DMS153 (cell line): ENCODE measurements around the gene RNF222.
"Not testable (repeated sequence)": the region's sequence is repeated elsewhere in the genome, so short reads cannot be mapped to it uniquely, and the experiment has no call there.

Experiments
- DNase-seq: peaks from one replicate; lab custom pipeline; 2025; lab: John Stamatoyannopoulos, UW

RNF222 gene

DNA sequence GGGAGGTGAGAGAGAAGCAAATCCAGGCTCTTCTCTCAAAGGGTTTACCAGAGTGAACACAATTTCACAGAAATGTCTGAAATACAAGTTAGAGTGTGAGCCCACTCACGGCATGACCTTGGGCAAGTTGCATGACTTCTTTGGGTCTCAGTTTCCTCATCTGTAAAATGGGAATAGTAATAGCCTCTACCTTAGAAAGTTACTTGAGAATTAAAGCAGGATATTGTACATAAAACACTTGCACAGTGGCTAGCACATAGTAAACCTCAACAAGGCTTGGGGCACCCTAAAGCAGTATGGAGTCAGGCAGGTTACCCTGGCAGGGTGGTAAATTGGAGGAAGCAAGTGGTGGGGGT, 13.2 kb upstream of the RNF222 start:
- no peak for DNase-seq

DNA sequence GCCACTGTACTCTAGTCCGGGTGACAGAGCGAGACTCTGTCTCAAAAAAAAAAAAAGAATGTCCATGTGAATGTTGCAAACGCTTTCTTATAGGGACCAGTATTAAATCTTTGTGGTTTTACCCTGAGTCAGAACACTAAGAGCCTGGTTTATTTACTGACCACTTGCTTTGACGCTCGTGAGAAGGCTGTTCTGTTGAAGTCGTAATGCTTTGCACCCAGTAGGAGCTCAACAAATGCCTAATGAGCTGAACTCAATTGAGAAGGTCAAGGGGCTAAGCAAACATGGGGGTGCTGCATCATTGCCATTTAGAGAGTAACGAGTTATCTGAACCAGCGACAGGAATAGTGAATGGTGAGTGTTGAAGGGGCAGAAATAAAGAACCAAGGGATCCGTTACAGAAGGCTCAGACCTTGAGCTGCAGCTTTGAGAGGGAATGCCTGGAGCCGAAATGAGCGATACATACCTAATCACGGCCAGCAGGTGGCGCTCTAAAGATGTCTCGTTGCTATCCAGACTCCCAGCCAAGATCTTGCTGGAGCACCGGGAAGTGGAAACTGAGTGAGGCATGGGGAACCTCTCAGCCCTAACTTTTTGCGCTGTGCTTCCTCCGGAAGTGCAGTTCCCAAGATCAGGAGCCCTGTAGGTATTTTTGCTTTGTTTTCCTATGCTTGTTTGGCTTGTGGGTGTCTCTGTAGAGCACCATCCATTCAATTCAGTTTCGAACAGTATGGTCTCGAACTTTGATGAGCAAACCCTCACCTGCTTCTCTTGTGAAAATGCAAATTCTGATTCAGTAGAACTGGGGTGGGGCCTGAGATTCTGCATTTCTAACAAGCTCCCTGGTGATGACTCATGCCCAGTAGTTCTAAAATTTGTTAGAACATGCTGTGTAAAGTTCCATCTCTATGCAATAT, 12.6 kb upstream of the RNF222 start:
- DNase-seq: peak; percentile 42

DNA sequence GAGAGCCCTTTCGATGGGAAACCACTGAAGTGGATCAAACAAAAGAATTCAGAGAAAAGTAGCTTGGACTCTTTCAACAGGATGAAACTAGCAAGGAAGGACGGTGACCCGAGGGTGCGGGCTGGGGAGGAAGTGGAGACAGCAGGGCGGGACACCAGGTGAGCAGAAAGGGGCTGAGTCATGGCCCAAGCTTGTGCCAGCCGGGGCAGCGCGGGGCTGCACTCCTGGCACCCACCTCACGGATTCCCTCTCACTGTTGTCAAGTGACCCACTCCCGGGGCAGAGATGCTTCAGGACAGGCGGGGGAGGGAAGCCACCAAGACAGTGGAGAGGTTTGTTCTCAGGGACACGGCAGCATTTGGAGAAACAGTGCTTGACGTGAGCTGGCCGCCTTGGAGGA, 10.7 kb upstream of the RNF222 start:
- no peak for DNase-seq

DNA sequence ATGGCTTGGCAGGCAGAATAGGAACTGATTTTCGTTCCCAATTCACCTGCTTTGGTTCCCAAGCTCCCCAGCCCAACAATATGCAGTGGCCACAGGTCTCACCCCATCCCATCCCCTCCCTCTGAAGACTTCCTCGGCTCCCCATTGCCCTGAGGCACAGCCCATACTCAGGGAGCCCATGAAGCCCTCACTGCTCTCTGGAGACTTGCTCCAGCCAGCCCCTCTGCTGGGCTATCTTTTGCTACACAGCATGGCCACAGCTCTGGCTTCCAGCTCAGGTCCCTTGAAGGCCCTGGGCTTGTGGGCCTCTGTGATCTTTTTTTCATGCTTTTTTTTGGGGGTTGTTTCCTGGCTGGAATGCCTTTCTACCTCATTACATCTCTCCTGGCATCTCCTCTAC, 8.5 kb upstream of the RNF222 start:
- DNase-seq: no peak

DNA sequence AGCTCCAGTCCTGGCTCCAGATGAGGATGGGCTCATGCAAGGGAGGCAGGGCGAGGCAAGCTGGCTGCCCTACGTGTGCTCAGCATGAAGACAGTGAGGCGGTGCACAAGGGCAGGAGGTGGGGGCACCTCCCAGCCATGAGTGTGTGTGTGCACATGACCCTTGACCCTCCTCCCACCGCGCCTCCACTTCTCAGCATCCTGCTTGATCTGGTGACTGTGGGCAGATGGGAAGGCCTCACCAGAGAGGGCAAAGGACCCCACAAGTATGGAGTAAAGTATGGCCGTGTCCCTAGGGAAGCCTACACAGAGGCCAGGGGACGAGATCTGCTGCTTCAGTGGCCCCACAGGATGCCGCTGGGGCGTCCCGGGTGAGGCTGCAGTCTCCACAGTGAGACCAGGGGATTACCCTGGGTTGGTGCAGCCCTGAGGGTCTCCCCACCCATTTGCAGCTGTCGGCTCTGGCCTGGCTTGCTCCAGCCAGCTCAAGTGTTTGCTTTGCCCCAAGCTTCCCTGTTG, 7.9 kb upstream of the RNF222 start:
- DNase-seq: no peak

DNA sequence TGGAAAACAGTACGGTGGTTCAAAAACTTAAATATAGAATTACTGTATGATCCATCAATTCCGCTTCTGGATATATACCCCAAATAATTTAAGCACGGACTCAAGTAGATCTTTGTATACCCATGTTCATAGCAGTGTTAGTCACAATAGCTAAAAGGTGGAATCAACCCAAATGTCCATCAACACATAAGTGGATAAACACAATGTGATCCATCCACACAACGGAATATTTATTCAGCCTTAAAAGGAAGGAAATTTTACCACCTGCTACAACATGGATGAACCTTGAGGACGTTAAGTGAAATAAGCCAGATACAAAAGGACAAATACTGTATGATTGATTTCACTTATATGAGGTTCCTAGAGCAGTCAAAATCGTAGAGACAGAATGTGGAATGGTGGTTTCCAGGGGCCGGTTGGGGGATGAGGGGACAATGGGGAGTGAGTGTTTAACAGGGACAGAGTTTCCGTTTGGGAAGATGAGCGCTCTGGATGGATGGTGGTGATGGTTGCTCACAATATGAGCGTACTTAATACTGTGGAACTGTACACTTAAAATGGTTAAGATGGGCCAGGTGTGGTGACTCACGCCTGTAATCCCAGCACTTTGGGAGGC, 5.4 kb upstream of the RNF222 start:
- DNase-seq: no peak

DNA sequence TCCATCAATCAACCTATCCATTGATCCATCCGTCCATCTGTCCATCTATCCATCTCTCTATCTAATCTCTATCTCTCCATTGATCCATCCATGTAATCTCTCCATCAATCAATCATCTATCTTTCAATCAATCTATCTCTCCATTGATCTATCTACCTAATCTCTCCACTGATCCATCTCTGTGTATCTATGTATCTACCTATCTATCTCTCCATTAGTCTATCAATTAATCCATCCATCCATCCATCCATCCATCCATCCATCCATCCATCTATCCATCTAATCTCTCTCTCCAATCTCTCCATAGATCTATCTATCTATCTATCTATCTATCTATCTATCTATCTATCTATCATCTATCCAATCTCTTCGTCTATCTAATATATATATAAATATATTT, 3.5 kb upstream of the RNF222 start:
- DNase-seq: no peak

DNA sequence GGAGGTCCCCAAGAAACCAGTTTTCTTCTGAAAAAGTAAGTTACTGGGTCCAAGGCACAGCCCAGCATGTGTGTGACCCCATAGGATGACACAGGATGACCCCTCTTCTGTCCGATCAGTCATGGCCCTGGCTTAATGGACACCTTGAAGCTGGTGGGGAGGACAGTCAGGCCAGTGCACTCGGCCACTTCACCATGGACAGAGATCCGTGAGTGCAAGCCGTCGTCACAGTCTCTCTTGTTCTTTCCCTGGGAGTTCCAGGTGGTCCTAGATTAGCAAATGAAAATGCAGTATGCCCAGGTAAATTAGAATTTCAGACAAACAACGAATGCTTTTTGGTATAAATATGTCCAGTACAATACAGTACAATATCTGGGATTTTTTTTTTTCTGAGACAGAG, 1.4 kb upstream of the RNF222 start:
- no peak for DNase-seq

DNA sequence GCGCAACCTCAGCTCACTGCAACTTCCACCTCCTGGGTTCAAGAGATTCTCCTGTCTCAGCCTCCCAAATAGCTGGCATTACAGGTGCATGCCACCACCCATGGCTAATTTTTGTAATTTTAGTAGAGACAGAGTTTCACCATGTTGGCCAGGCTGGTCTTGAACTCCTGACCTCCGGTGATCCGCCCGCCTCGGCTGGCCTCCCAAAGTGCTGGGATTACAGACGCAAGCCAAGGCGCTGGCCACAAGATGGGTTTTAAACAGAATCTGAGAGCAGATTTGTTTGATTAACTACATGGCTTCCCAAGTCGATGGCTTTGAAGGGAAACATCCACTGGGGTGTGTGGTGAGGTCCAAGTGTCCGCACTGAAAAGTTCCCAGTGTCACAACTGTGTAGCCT, 3.1 kb downstream of the RNF222 start:
- not testable (repeated sequence) for DNase-seq

DNA sequence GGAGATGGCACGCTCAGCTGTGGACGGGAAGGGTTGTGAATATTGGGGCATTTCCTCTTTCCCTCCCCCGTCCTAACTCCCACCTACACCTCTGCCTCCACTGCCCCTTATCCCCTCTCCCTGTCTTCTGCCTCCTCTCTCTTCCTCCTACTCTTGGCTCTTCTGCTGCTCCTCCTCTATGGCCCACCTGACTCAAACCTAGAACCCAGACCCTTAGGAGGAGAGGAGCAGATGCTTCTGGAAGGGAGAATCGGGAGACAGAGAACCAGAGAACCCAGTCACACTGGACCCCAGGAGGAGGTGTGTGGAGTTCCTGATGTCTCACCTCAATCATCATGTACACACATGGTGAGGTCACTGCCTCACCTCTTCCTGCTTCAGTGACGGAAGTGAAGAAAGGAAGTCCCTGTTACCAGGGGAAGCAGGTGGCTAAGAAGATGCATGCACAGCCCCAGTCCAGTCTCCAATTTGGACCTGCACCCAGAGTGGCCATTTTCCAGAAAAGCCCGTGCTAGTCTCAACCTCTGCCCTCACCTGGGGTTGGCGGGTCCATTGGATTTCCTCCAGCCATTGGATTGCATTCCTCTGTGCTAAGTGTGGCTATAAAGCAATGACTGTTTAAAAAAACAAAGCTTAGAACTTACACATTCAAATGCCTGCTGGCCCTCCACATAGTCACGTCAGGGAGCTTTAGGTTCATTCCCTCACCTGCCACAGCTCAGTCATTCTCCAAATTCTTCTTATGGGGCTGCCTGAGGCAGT, 4.0 kb downstream of the RNF222 start:
- no peak for DNase-seq

DNA sequence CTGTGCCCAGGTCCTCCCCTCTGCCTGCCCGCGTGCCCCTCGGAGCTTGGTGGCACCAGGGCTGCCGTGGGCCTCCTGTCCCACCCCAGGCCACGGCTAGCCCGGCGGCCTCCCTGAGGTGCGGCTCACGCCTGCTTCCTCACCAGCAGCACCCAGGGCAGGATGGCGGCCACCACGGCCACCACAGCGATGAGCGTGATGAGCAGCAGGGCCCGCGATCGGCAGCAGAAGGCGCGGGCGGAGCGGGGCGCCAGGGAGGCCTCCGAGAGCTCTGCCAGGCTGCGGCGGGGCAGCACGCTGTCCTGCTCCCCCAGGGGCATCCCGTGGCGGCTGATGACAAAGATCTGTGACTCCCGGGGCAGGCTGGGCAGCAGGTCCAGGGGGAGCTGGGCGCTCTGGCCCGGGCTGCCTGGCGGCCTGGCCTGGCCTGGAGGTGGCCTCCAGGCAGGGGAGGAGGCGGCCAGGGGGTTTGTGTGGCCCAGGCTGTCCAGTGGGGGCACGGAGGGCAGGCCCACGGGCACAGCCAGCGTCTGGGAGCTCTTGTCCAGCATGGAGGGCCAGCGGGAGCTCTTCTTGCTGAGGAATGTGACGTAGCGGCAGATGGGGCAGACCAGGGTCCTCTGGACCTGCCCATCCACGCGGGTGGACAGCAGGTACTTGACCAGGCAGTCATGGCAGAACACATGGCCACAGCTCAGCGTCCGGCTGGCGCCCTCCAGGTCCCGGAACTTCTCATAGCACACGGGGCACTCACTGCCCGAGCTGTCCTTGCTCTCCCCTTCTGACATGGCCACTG, 4.8 kb downstream of the RNF222 start:
- no peak for DNase-seq

DNA sequence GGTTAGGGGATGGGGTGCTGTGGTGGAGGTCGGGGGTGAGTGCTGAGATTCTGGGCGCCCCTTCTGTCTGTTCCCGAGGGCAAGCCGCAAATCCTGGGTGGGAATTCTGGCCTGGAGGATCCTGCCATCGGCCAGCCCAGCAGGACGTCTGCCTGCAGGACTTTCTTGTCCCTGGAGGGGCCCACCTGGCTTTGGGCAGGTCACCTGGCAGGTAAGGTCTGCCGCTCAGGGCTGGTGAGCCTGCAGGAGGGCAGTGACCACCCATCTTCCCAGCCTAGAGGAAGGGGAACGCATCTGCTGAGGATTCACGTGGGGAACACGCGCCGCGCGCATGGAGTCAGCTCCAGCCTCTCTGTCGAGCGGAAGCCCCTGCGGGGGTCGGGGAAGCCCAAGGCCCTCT, 5.4 kb downstream of the RNF222 start:
- DNase-seq: no peak

DNA sequence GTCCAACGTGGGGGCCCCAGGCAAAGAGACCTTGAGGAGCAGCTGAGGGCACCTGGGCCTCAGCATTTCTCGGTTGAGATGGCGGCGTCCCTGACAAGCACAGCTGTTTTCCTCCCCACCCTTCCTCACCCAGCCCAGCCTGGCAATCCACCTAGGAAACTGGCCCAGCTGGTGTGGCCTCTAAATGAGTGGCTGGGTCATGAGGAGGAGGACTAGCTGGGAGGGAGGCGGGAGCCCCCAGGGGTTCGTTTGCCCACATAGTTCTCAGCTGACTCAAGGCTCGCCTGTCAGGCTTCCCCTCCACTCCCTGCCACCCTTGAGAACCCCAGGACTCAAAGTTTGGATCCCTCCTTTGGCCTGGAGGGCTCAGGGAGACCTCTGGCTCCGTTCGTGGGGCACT, 5.9 kb downstream of the RNF222 start:
- DNase-seq: no peak

DNA sequence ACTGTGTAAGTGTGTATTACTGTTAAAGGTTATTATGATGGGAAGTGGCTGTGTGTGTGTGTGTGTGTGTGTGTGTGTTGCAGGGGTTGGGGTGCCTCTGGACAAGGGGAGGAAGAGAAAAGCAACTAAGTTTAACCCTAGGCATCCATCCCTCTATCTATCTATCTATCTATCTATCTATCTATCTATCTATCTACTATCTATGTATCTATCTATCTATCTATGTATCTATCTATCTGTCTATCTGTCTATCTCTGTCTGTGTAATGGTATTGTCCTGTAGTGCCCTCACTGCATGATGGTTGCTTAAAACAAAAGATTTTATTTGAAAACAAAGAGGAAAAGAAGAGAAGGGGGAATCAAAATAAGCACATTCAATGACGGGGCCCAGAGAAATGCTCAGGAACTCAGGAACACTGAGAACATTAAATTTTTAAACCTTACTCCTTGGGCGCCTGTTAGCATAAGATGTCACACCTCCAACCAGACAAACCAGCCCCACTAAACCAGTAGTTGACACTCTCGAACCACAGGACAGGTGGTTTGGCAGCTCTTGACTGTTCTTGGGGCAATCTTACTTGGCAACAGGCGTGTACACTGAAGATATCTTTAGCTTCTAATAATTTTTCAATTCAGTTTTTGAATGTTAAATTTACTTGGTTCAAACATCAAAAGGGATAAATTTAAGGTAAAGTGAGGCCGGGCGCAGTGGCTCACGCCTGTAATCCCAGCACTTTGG, 9.5 kb downstream of the RNF222 start:
- DNase-seq: no peak

DNA sequence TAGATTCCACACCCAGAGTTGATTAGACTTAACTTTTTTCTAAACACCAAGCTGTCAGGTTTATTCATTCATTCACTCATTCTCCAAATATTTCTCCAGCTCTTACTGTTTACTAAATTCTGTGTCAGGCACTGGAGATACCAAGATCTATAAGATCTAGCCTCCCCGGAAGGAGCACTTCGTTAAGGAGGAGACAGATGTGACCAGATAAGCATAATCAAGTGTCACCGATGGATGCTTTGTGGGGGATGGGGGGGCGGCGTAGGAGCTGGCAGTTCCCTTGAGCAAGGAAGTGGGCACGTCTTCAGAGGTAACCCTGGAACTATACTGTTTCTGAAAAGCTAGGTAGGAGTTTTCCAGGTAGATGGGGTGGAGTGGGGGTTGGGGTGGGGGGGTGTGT, 10.8 kb downstream of the RNF222 start:
- no peak for DNase-seq

DNA sequence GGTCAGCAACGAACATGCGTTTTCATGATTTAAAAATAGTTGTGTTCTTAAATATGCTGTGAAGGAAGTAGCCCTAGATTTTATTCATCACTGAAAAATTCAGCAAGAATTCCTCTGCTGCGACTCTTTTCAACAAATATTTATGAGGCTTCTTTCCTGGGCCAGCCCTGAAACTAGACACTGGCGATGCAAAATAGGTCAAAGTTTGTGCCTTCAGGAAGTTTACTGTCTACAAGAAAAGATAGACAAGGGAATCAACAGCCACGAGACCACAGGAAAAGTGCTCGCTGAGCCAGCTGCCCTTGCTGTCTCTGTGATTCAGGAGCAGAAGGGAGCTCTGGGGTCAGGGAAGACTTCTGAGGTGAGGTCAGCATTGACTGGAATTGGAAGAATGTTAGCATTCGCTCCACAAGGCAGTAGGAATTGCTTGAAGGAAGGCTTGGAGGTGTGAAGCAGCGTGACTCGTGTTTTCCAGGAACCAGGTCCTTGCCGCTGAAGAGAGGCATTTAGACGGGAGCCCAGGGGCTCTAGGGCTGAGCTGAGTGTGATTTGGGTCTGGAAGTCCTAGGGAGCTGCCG, 12.7 kb downstream of the RNF222 start:
- no peak for DNase-seq

DNA sequence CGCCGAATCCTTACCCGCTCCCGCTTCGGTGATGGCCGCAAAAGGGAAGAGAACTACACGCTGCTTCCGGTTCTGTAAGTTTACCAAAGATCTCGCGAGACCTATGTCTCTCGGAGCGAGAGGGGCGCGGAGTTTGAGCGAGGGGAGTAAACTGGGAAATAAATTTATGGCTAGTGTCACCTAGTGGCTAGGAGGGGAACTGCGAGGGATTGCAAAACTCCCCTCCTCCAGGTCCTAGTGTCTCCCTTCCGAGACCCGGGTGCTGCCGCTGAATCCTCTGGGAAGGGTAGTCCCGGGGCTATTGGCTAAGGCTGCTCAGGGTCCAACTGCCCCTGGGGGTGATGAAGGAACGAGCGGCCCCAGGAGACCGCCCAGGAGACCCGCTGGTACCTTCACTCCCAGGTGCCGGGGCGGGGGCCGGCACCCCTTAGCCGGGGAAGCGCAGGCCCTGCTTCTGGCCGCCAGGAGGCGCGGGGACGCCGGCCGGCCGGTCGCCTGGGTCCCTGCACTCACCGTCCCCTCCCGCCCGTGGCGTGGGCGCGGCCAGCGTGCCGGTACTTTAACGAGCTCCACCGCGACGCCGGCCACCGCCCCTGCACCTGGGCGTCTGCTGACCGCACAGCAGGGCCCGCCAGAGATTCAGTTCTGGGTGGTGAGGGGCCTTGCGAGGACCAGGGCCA, 14.3 kb downstream of the RNF222 start, which contains the start of gene RPL26:
RPL26 (minus strand) TSS at position 51 of the 680 bp plus-strand sequence. CDS start 883 bp downstream, outside the sequence.
- DNase-seq: peak; percentile 95

DNA sequence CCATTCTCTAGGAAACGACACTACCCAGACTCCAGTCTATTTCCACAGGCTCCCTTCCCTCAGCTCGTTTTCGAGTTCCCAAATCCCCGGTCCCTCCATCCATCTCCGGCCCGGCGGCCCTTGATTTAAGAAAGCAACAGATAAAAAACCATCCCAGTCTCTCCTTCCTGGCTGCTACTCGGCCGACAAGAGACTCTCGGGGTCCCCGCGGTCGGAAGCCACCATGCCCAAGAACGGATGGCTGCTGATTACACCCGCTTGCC, 14.8 kb downstream of the RNF222 start:
- DNase-seq: no peak

DNA sequence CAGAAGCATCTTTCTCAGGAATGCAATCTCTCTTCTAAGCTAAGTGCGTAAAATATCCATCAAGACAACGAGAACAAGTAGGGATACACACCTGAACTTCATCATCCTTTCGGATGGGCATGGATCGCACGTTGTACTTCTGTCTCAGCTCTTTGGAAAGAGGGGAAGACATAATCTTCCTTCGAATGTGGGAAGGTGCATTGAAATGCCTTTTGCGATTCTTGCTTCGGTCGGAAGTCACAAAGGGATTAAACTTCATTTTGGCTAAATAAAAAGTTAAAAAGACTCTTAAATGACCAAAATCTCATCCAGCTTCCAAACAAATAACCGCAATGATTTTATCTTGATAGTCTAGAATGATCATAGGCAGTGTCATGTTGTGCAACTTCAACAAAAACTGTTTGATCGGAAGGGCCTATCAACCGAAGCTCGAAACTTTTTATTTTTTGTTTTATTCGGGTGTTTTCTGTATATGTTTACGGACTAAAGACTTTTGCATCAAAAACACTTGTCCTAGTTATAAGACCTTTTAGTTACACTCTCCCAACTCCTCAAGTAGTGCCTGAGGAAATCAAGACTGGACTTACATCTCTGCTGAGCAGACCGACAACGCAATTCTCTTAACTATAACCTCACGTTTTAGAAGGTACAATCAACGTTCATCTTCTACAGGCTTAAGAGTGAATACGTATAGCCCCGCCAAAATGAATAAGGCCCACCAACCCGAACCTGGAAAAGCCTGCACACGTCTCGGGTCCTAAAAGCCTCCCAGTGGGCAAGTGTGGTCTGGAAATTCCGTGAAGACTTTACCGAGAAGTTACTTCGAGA, 15.4 kb downstream of the RNF222 start:
- no peak for DNase-seq

DNA sequence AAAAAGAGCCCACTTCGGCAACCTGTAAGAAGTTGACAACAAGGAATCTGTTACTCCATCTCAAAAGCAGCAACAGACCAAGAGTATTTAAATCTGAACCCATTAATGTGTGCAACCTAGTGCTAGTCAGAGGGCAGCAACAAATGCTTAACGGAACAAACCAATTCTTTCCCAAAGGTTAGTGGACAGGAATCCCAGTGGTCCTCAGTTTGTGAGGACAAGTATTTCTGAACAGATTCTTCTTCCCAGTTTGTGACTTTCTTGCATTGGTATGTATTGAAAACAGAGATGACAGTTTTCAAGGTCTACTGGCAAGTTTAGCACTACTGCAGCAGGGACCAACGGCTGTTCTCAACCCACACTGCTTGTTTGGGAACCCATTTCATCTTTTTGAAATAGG, 17.6 kb downstream of the RNF222 start:
- DNase-seq: no peak
